AG10803 (cell line): ENCODE measurements around the gene SUCLG2.
A peak's percentile ranks its signal among the peaks of the same experiment; 100 is the strongest.

ENCODE experiments used
- DNase-seq: peaks from one replicate; pipeline ENCODE4 v3.0.0; 2010; ENCODE audit warnings: low read depth
- H3K4me3 ChIP-seq: 2 replicates; pipeline ENCODE4 v1.5.1; 2011; ENCODE audit warnings: mild to moderate bottlenecking, low read length, control low read depth
- TF ChIP-seq, protein P1 (sequence below): conservative IDR thresholded peaks from 2 replicates; pipeline ENCODE4 v1.5.1; 2011; ENCODE audit warnings: mild to moderate bottlenecking, low read length, control low read depth, inconsistent platforms

The SUCLG2 gene

DNA sequence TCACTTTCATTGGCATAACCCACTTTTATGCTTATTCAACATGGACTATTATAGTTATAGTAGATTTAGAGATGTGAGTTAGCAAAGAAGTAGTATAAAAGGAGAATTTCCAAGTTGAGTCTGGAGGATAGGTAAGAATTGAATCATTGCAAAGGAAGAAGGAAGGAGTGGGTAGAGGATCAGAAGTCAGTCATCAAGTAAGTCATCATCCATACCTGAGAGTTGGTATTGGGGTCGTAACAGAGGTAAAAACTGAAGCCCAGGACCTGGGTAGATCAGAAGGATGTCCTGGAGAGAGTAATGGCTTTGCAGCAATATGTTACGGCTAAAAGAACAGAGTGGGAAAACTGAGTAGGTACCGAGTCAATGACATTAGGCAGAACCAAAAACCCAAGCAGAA, 265.7 kb downstream of the SUCLG2 start:
- no peak for DNase-seq
- TF ChIP-seq, protein P1, sequence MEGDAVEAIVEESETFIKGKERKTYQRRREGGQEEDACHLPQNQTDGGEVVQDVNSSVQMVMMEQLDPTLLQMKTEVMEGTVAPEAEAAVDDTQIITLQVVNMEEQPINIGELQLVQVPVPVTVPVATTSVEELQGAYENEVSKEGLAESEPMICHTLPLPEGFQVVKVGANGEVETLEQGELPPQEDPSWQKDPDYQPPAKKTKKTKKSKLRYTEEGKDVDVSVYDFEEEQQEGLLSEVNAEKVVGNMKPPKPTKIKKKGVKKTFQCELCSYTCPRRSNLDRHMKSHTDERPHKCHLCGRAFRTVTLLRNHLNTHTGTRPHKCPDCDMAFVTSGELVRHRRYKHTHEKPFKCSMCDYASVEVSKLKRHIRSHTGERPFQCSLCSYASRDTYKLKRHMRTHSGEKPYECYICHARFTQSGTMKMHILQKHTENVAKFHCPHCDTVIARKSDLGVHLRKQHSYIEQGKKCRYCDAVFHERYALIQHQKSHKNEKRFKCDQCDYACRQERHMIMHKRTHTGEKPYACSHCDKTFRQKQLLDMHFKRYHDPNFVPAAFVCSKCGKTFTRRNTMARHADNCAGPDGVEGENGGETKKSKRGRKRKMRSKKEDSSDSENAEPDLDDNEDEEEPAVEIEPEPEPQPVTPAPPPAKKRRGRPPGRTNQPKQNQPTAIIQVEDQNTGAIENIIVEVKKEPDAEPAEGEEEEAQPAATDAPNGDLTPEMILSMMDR, result no peak
- H3K4me3 ChIP-seq, result no peak overlapping the region

DNA sequence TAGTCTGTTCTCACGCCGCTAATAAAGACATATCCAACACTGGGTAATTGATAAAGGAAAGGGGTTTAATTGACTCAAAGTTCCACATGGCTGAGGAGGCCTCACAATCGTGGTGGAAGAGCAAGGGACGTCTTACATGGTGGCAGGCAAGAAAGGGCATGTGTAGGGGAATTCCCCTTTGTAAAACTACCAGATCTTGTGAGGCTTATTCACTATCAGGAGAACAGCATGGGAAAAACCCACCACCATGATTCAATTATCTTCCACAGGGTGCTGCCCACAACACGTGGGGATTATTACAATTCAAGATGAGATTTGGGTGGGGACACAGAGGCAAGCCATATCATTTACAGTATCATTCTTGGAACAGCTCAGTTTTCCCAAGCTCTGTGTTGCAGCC, 268.0 kb downstream of the SUCLG2 start:
- DNase-seq, result no peak
- H3K4me3 ChIP-seq, result no peak overlapping the region
- TF ChIP-seq, protein P1, result no peak

DNA sequence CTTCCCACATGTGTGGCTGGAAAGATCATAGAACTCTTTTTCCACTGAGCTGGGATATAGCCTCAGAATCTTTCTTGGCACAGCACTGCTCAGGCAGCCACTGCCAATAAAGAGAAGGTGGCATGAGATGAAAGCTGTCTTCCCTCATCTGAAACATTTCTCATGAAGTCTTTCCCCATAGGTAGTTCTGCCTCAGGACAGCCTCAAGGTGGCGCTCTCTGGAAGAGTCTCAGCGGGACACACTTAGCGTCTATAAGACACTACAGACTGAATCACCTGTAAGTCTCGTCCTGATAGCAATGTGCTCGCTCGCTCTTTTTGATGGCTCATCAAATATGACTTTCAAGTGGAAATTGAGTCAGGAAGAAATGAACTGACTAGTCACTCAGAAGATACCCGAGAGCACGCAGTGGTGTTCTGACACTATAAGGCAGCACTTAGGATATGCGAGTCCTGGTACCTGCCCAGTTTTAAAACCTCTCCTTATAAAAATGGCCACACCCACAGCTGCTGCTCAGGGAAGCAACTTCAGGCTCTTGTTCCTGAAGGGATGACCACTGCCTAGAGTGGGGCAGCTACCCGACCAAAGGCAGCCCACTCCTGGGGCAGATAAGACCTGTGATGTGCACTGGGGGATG, 269.5 kb downstream of the SUCLG2 start:
- DNase-seq, result peak; percentile 32
- H3K4me3 ChIP-seq, result no peak overlapping the region
- TF ChIP-seq, protein P1, result peak; percentile 66

DNA sequence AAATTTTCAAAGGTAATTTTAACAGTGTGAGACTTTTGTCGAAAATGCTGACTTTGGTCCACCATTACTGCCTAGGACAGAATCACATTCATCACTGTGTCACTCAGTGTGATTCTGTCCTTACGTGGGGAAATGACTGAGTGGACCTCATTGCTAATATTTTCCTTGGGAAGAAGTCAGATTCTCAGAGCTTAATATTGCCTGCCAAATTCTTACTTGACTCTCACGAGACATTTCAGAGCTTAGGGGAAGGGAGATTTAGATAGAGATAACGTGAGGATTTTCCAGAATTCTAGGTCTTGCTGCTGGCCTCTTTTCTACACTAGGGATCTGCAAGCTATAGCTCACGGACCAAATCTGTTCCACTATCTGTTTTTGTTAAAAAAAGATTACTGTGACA, 270.4 kb downstream of the SUCLG2 start:
- DNase-seq, result no peak
- H3K4me3 ChIP-seq, result no peak overlapping the region
- TF ChIP-seq, protein P1, result no peak

DNA sequence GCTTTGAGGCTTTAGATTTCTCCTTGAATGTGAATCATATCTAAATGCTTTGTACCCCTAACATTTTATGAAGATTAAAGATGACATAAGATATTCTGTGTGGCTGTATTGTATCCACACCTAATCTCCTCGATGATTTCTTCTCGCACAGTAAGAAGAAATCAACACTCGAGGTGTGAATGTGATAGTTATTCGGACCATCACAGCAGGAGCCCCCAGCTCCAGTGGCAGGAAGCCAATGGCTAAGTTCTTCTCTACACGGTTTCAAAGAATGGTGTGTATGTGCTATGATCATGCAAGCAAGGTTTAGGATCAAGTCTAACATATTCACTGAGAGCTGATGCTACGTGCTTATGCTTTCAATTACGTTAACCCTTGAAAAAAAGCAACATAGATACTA, 271.0 kb downstream of the SUCLG2 start:
- DNase-seq, result no peak
- no peak overlapping the region for H3K4me3 ChIP-seq
- TF ChIP-seq, protein P1, result no peak

DNA sequence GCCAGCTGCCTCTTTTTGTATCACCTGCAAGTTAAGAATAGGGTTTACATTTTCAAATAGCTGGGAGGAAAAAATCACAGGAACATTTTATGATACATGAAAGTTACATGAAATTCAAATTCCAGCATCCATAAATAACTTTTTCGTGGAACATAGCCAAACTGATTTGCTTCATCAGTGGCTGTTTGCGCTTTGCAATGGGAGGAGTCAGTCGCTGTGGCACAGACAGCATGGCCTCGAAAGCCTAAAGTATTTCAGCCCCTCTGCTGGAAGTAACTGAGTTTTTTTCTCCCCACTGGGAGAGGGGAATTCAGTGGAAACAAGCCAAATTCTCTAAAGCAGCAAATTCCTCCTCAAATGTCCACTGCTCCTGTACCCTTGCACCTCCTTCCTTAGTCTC, 271.9 kb downstream of the SUCLG2 start:
- TF ChIP-seq, protein P1, result no peak
- DNase-seq, result no peak

DNA sequence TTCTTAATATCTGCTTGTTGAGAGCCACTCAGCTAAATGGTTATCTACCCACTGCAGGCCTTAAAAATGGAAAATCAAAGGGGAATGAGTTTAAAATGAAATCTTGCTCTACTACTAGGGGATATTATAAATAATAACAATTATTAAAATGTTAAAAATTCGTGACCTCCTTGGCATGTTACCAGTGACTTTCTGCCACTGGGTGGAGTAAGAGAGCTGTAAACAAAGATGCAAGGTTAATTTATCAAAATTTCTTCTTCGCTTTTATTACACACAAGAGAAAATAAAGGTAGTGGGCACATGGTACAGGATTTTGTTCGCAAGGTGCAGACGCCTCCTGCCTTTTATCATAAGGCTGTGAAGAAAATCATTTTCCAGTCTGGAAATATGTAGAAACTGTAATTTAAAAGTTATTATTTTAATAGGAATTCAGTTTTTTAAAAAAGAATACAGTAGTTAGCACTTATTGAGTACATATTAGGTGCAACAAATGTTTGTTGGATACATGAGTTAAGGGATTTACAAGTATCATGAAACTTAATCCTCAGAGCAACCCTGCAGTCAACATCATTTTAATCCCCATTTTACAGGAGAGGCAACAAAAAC, 272.6 kb downstream of the SUCLG2 start:
- DNase-seq, result peak; percentile 20
- no peak overlapping the region for H3K4me3 ChIP-seq
- TF ChIP-seq, protein P1, result peak; percentile 82

More for the DNA sequence above, 271.9 kb downstream of the SUCLG2 start:
- no peak overlapping the region for H3K4me3 ChIP-seq
